ENCODE data around the gene RNU1-1. TPM values are rescaled to one million over a fixed set of nuclear protein-coding genes. Genes with fewer than 3 reads are reported as not detected.

Gene RNU1-1
- total and polyA plus RNA-seq, 9 of the 15 experiments (the other 6 are each of a cell fraction or from before 2014, with no cell fraction given), result under 0.01 to 32,823 (median 2,538) TPM; not detected in 4

DNA sequence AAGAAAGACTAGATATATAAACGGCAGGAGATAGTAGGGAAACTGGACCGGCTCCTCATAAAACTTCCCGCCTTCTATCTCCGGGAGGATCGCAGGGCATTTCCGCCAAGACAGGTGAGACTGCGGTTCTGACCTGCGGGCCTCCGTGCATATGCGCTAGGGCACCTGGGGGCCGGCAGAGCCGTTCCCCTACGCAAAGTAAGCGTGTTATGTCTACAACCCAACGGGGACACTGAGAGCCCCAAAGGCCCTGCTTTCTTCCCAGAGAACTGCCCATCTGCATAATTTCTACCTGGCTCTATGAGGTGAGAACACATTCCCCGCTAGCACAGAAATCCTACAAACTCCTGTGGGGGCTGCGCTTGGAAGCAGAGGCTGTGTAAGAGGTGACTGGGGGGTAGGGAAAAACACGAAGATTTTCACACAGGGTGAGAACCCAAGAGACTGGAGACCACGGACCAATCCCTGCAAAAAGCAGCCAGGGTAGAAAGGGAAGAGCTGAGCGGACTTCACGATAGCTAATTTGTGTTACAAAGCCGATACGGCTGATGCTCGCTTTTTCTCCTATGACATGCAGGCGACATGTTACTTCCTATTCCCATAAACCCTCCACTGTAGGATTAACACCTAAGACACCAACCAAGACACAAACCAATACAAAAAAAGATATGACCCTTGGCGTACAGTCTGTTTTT is 526 bp downstream of the RNU1-1 start (continued):
- TF ChIP-seq MGA (IDR thresholded peaks at IDR 0.05), result peak; percentile 51; the same call in 1 of the 2 replicates
- TF ChIP-seq TCF7 (IDR thresholded peaks at IDR 0.05; ENCODE audit: borderline replicate concordance), result peak; percentile 64; the same call in 1 of the 2 replicates
- TF ChIP-seq ZNF75A (CRISPR knock-in tag; IDR thresholded peaks at IDR 0.05), result peak; percentile 84
- TF ChIP-seq CREB5 (CRISPR knock-in tag; IDR thresholded peaks at IDR 0.05), result peak; percentile 91; the same call in 1 of the 2 replicates
- peak; percentile 61 to 91; a peak in 3 of 4 replicates for TF ChIP-seq TBL1XR1 (IDR thresholded peaks at IDR 0.05; ENCODE audit: low read length in 2 of 2)
- TF ChIP-seq NR1H2 (CRISPR knock-in tag; IDR thresholded peaks at IDR 0.05), result peak; percentile 48; the same call in 1 of the 2 replicates
- peak; percentile 72 for TF ChIP-seq HCFC1 (IDR thresholded peaks at IDR 0.05; ENCODE audit: low read depth, low read length)
- TF ChIP-seq ZFP36 (IDR thresholded peaks at IDR 0.05; ENCODE audit: low read depth, low read length, partially characterized antibody), result peak; percentile 31
- TF ChIP-seq ZNF830 (CRISPR knock-in tag; IDR thresholded peaks at IDR 0.05), result peak; percentile 96
- TF ChIP-seq ZKSCAN8 (CRISPR knock-in tag; IDR thresholded peaks at IDR 0.05), result 0 out of 2 replicates have a peak, but pooled peaks have one; percentile 51
- TF ChIP-seq ZC3H8 (IDR thresholded peaks at IDR 0.05), result peak; percentile 99
- TF ChIP-seq RAD51 (IDR thresholded peaks at IDR 0.05; ENCODE audit: borderline replicate concordance, low read depth), result peak; percentile 25; the same call in 1 of the 2 replicates
- peak; percentile 94 for TF ChIP-seq ZNF695 (CRISPR knock-in tag; IDR thresholded peaks at IDR 0.05)
- TF ChIP-seq CBFA2T2 (conservative IDR thresholded peaks at IDR 0.05), result peak; percentile 20; the same call in 1 of the 2 replicates
- TF ChIP-seq ZNF764 (CRISPR knock-in tag; IDR thresholded peaks at IDR 0.05; ENCODE audit: low read depth), result peak; percentile 85
